HG02798 (cell line): ENCODE results near the gene SH3BP1.
"Not testable (repeated sequence)": the region's sequence is repeated elsewhere in the genome, so short reads cannot be mapped to it uniquely, and the experiment has no call there.

ENCODE experiments used
- ATAC-seq: cut with Tn5 transposase; IDR thresholded peaks from one replicate; pipeline ENCODE4 v1.9.1; 2021; ENCODE audit warnings: mild to moderate bottlenecking; ENCODE audit not compliant: unreplicated experiment, poor library complexity

The SH3BP1 gene

GRCh38 chr22:37674951-37675929 lies 35.8 kb downstream of the SH3BP1 start, which contains the start of gene LGALS1:
LGALS1 (plus strand) TSS chr22:37675636; CDS start chr22:37675703, 67 bp downstream.
- ATAC-seq = peak; percentile 49

GRCh38 chr22:37675930-37676735 lies 36.7 kb downstream of the SH3BP1 start:
- ATAC-seq = peak; percentile 3

- ATAC-seq = peak; percentile 61
Measured at GRCh38 chr22:37676736-37677492, 37.4 kb downstream of the SH3BP1 start.

- ATAC-seq = no peak
Measured at GRCh38 chr22:37677493-37677974, 38.1 kb downstream of the SH3BP1 start.

- no peak for ATAC-seq
Measured at GRCh38 chr22:37678372-37678771, 38.9 kb downstream of the SH3BP1 start.

GRCh38 chr22:37679670-37680069 lies 40.2 kb downstream of the SH3BP1 start:
- no peak for ATAC-seq

- ATAC-seq = no peak
Measured at GRCh38 chr22:37680191-37680851, 40.9 kb downstream of the SH3BP1 start.

GRCh38 chr22:37681001-37681424 lies 41.5 kb downstream of the SH3BP1 start:
- no peak for ATAC-seq

- no peak for ATAC-seq
Measured at GRCh38 chr22:37681556-37682049, 42.1 kb downstream of the SH3BP1 start.

GRCh38 chr22:37684803-37685615 lies 45.5 kb downstream of the SH3BP1 start:
- no peak for ATAC-seq

- ATAC-seq = peak; percentile 84
Measured at GRCh38 chr22:37686002-37686982, 46.8 kb downstream of the SH3BP1 start, which contains the start of gene NOL12. NOL12 (plus strand) TSS chr22:37686343; CDS start chr22:37686393, 50 bp downstream.

GRCh38 chr22:37690407-37690806 lies 50.9 kb downstream of the SH3BP1 start:
- no peak for ATAC-seq

GRCh38 chr22:37690901-37691504 lies 51.5 kb downstream of the SH3BP1 start:
- no peak for ATAC-seq

- ATAC-seq = no peak
Measured at GRCh38 chr22:37692627-37693285, 53.3 kb downstream of the SH3BP1 start.

- ATAC-seq = not testable (repeated sequence)
Measured at GRCh38 chr22:37694131-37694530, 54.7 kb downstream of the SH3BP1 start.

- not testable (repeated sequence) for ATAC-seq
Measured at GRCh38 chr22:37696260-37696656, 56.8 kb downstream of the SH3BP1 start.
